HG03457 (cell line): ENCODE measurements around the gene NPAT.
"Not testable (repeated sequence)": the region's sequence is repeated elsewhere in the genome, so short reads cannot be mapped to it uniquely, and the experiment has no call there.

Source experiments
- ATAC-seq: cut with Tn5 transposase; IDR thresholded peaks from one replicate; pipeline ENCODE4 v1.9.1; 2021; ENCODE audit warnings: moderate number of reproducible peaks; ENCODE audit not compliant: unreplicated experiment

Gene NPAT

DNA sequence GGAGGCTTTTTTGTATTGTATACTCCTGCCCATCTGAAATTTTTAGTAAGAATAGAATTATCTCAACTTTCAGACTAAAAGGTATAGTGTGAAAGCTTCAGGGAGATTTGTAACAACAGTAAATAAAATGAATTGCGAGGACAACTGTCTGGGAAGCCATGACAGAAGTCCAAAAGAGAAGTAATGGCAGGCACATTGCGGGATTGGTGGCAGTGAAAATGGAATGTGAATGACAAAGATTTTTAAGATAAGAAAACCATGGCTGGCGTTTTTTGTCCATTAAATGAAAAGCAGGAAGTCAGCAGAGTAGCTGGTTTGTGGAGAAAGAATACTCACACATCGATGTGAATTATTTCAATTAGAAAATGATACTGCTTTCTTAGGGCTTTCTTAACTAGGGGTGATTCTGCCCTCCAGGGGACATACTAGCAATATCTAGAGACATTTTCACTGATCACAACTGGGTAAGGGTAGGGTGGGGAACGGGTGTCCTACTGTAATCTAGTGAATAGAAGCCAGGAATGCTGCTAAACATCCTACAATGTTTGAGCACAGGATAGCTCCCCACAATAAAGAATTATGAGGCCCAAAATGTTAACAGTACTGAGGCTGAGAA lies 1.6 kb downstream of the NPAT start:
- no peak for ATAC-seq

DNA sequence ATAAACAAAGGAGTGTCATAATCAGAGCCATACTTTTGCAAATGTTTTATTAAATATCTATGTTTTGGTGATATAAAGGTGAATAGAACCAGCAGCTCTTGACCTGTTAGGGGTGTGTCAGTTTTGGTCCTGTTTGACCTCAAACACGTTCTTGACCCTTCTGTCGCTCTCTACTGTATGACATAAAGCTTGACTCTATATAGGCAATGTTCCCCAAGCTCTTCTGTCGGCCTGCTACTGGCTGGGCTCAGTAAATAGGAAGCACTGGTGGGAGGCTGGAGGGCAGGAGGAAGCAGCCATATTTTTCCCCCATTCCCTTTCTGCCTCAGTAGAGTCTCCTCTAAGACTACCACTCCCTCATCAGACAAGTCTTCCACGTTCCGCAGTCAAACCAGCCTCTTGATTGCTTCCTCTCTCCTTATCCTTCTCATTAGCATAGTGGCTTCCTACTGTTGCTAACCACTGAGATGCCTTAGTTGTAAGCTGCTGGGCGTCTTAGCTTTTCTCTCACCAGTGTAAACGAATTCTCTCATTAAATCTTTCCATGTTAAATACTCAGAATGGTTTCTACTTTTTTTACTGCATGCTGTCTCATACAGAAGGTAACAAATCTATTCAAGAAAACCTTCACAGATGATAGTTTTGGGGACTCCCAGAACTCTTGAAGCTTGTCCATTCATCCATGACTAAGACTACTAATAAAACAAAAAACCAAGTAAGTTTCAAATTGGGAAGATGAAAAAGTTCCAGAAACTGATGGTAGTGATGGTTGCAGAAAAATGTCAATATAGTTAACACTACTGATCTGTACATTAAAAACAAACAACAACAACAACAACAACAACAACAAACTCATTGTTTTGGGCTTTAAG lies 3.3 kb downstream of the NPAT start:
- ATAC-seq: no peak

DNA sequence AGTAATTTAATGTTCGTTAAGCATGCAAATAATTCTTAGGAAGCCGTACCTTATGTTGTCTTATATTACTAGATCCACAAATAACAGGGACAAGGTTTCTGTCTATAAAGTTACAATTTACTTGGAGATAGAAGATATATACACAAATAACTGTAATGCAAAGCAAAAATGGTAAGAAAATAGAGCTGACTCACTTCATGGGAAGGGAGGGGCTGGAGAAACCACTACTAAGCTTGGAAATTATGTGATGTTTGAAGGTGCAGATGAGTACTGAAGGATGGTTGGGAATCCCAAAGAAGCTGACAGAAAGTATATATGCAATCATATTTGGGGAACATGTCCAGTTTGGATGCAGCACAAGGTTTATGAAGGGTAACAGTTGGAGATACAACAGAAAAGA lies 4.0 kb downstream of the NPAT start:
- ATAC-seq: no peak

DNA sequence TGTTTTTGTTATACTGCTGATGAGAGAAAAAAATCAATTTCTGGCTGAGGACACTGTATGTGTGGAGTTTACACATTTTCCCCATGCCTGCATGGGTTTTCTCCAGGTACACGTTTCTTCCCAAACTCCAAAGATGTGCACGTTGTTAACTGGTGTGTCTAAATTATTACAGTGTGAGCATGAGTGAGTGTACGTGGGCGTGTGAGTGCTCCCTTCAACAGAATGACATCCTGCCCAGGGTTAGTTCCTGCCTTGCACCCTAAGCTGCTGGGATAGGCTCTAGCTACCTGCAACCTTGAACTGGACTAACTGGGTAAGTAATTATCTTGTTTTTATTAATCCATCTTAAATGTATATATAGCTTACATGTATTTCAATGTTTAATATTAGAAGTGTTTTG lies 5.5 kb downstream of the NPAT start:
- ATAC-seq: no peak

DNA sequence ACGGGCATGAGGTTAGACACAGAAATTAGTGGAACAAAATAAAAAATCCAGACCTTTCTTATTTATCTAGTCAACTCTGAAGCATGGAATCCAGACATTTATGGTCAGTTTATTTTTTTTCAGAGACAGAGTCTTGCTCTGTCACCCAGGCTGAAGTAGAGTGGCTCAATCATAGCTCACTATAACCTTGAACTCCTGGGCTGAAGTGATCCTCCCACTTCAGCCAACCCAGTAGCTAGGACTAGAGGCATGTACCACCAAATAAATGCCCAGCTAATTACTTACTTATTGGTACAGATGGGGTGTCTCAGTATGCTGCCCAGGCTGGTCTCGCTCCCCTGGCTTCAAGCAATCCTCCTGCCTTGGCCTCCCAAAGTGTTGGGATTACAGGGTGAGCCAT lies 8.7 kb downstream of the NPAT start:
- no peak for ATAC-seq

DNA sequence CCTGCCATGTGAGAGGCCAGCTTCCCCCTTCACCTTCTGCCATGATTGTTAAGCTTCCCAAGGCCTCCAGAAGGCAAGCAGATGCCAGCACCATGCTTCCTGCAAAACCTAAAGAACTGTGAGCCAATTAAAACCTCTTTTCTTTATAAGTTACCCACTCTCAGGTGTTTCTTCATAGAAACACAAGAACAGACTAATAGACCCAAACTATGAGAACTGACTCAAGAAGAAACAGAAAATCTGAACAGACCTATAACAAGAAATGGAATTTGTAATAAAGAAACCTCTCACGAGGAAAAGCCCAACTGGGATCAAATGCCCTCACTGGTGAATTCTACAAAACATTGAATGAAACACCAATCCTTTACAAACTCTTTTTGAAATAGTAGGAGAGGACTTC lies 12.0 kb downstream of the NPAT start:
- no peak for ATAC-seq

DNA sequence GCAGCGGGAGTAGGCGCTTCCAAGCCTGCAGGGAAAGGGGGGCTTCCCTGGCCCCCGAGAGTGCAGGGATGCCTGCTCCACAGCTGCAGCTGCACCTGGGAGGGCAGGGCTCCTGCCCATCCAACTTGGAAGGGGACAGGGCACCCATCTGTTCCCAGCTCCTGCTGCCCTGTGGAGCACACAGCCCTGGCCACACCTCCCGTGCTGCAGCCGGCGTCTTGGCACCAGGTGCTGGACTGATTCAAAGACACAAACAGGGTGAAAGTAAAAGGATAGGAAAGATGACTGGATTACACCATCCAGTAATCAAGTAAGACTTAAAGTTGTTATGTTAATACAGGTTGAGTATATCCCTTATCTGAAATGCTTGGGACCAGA lies 14.8 kb downstream of the NPAT start:
- no peak for ATAC-seq

DNA sequence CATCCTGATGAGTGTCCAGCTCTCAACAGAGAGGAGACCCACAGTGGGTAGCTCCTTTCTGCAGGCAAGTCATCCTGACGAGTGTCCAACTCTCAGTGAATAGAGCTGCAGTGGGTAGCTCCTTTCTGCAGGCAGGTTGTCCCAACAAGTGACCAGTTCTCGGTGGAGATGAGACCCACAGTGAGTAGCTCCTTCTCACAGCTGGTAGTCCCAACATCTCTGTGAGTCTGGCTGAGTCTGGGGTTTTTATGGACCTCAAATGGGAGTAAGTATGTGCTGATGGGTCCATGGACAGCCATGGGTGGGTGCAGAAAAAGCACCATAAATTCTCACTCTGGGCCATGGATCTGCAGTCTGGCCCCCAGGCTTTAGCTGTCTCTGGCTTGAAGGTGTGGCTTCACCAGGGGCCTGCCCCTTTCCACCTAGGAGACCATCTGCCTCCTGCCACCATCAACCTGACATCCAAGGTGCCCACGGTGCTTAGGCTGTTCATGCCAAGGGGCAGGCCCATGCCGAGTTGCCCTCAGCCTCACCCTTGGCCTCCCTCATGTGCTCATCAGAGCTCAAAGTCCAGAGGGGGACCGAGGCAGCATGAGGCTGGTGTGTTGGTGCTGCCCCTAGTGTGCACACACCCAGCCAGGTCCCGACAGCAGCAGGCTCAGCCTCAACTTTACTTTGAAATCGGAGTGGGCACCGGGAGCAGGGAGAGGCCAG lies 15.3 kb downstream of the NPAT start:
- no peak for ATAC-seq

- ATAC-seq: no peak
These were observed 16.3 kb downstream of the NPAT start for GRCh38 chr11:108206171-108206570.

DNA sequence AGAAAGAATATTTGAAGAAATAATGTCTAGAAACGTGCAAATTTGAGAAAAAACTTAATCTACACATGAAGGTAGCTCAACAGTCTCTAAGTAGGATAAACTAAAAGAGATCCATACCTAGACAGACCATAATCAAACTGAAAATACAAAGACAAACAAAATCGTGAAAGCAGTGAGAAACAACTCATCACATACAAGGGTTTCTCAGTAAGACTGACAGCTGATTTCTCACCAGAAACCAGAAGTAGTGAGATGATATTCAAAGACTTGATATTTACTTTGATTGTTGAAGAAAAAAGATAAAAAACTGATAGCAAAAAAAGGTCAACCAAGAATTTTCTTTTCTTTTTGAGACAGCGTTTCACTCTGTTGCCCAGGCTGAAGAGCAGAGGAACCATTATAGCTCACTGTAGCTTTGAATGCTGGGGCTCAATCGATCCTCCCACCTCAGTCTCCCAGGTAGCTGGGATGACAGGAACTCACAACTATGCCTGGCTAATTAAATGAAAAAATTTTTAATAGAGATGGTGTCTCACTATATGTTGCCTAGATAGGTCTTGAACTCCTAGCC lies 17.4 kb downstream of the NPAT start:
- no peak for ATAC-seq

GRCh38 chr11:108204376-108204775 lies 18.1 kb downstream of the NPAT start:
- ATAC-seq: no peak

- no peak for ATAC-seq
These were observed 19.4 kb downstream of the NPAT start for GRCh38 chr11:108203075-108203474.

- ATAC-seq: peak; percentile 74
These were observed 22.8 kb downstream of the NPAT start for GRCh38 chr11:108199446-108200321.

GRCh38 chr11:108198833-108199232 lies 23.6 kb downstream of the NPAT start:
- no peak for ATAC-seq

DNA sequence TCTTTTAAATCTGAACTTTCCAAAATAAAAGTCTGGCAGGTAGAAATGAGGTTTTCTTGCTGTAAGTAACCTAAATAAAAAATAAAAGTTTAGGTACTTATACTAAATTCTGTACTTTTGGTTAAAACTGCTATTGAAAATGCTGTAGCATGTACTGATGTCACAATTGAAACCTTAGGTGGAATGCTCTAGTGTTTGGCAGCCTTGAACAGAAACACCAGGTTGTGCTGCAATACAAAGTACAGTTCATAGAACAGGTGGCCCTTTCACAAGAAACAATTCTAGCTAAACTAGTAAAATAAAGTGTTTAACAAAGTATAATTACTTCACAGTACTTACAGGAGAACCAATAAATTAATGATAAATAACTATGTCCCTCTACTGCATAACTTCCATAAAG lies 25.1 kb downstream of the NPAT start:
- no peak for ATAC-seq

- no peak for ATAC-seq
These were observed 25.5 kb downstream of the NPAT start for GRCh38 chr11:108196901-108197300.

- ATAC-seq: no peak
These were observed 28.7 kb downstream of the NPAT start for GRCh38 chr11:108193725-108194124.

- ATAC-seq: no peak
These were observed 44.9 kb downstream of the NPAT start for GRCh38 chr11:108177570-108177969.

GRCh38 chr11:108170184-108170583 lies 52.3 kb downstream of the NPAT start:
- ATAC-seq: no peak

DNA sequence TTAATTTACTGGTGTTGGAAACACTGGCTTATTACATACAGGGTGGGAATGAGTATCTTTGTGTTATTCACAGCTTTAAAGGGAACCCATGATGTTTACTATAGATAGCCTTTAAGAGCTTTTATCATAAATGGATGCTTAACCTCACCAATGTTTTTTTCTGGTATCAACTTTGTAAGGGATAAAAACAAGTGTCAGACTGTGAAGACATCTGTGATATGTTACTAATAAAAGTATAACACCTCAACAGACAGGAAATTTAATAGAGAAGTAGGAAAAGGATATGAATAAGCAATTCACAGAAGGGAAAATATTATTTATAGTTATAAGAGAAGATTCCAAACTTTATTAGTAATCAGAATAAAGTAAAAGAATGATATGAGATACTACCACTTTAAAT lies 54.8 kb downstream of the NPAT start:
- no peak for ATAC-seq

- ATAC-seq: not testable (repeated sequence)
These were observed 59.6 kb downstream of the NPAT start for GRCh38 chr11:108162878-108163277.
